HepG2 (cell line): Measurements from ENCODE around the gene IL18R1. TPM values are rescaled to one million over a fixed set of nuclear protein-coding genes. Genes with fewer than 3 reads are reported as not detected.
A peak's percentile ranks its signal among the peaks of the same experiment; 100 is the strongest.

Source experiments
- ATAC-seq: fragments of 200-7000 bp; cut with Tn5 transposase; 3 replicates; pipeline ENCODE4 v1.9.1; 2020; ENCODE audit warnings: mild to moderate bottlenecking, moderate library complexity
- BruUV-seq: library from RNA; stranded (reverse); fragments of 400-500 nt; replicated peaks from 2 replicates; lab custom pipeline; 2021; lab: Mats Ljungman, UMichigan
- CTCF ChIA-PET: fragments of 300-600 bp; formaldehyde crosslinking; extraction: SDS; loops from one replicate; lab custom pipeline; 2021; ENCODE audit warnings: low total read pairs, inconsistent platforms, low intra/inter-chr PET ratio; lab: Yijun Ruan, JAX
- POLR2A ChIA-PET: fragments of 350-600 bp; sonication (Branson Sonifier 250); formaldehyde crosslinking; loops from one replicate; lab custom pipeline; 2020; ENCODE audit warnings: antibody characterized with exemption, inconsistent platforms; lab: Yijun Ruan, JAX
- DNase-seq: peaks from one replicate; pipeline ENCODE4 v3.0.0-alpha.2; 2015; ENCODE audit warnings: low spot score
- FAIRE-seq: peaks from 3 replicates; lab custom pipeline; 2011; peaks lifted over from hg19 to GRCh38; lab: Jason Lieb, UNC
- H2AFZ ChIP-seq: one replicate; pipeline ENCODE4 v1.6.1; 2011; ENCODE audit warnings: low read length, inconsistent platforms
- H3K27ac ChIP-seq: fragments of 300-600 bp; 3 replicates; pipeline ENCODE4 v1.8.0; 2011; ENCODE audit warnings: mixed run types, mild to moderate bottlenecking, mixed read lengths, low read length, inconsistent platforms; ENCODE audit not compliant: insufficient read depth; ENCODE audit errors: extremely low read length
- H3K27me3 ChIP-seq, 2 experiments: fragments of 200-600 bp in 1 of 2; 2 replicates in 1 of 2; 3 replicates in 1 of 2; pipeline versions ENCODE4 v1.6.0 to v1.8.0; 2011; ENCODE audit warnings: low read length in 2 of 2, mild to moderate bottlenecking in 2 of 2, moderate library complexity in 2 of 2, inconsistent platforms in 1 of 2; ENCODE audit not compliant: insufficient read depth in 2 of 2, control insufficient read depth in 1 of 2
- H3K36me3 ChIP-seq, 2 experiments: fragments of 200-600 bp in 1 of 2; replicated peaks in 1 of 2; 2 replicates in 1 of 2; 3 replicates in 1 of 2; pipeline versions ENCODE4 v1.5.1 to v1.8.0; 2011; ENCODE audit warnings: low read length in 2 of 2, inconsistent platforms in 1 of 2; ENCODE audit not compliant: insufficient read depth in 2 of 2, control insufficient read depth in 1 of 2
- H3K4me1 ChIP-seq: 2 replicates; pipeline ENCODE4 v1.5.1; 2012; ENCODE audit warnings: low read length, inconsistent platforms; ENCODE audit not compliant: insufficient read depth
- H3K4me2 ChIP-seq: 2 replicates; pipeline ENCODE4 v1.6.0; 2011; ENCODE audit warnings: low read depth, low read length, inconsistent platforms
- H3K4me3 ChIP-seq, 3 experiments: fragments of 200-600 bp in 1 of 3; sonication (generic), shearing (Covaris generic) in 1 of 3; replicated peaks in 1 of 3; 2 replicates each; pipeline ENCODE4 v1.5.1; 2011 to 2016; ENCODE audit warnings: low read length in 3 of 3, inconsistent platforms in 2 of 3, low read depth in 2 of 3, mild to moderate bottlenecking in 2 of 3, control low read depth in 1 of 3, mixed read lengths in 1 of 3; ENCODE audit not compliant: insufficient read depth in 1 of 3
- H3K79me2 ChIP-seq: one replicate; pipeline ENCODE4 v1.6.1; 2011; ENCODE audit warnings: low read length, inconsistent platforms; ENCODE audit not compliant: insufficient read depth
- H3K9ac ChIP-seq: 2 replicates; pipeline ENCODE4 v1.6.0; 2011; ENCODE audit warnings: mild to moderate bottlenecking, low read depth, low read length, inconsistent platforms; ENCODE audit not compliant: insufficient read depth
- H3K9me3 ChIP-seq: 2 replicates; pipeline ENCODE4 v1.5.1; 2012; ENCODE audit warnings: mild to moderate bottlenecking, low read length
- H4K20me1 ChIP-seq: 2 replicates; pipeline ENCODE4 v1.6.0; 2011; ENCODE audit warnings: inconsistent platforms, mild to moderate bottlenecking, low read length, moderate library complexity; ENCODE audit not compliant: insufficient read depth
- FOXA1 ChIP-seq, 2 experiments: fragments of 450-650 bp in 1 of 2; sonication (generic) in 1 of 2; formaldehyde crosslinking in 1 of 2; IDR thresholded peaks; 2 replicates each; pipeline versions ENCODE4 v1.4.0 to v1.6.1; 2016 to 2020; ENCODE audit warnings: missing genetic modification reagents in 1 of 2
- MAFF ChIP-seq: IDR thresholded peaks from 2 replicates; pipeline ENCODE4 v1.6.1; 2011; ENCODE audit warnings: low read depth, low read length, improper control_type of control experiment
- MAFK ChIP-seq, 2 experiments: IDR thresholded peaks in 1 of 2; conservative IDR thresholded peaks in 1 of 2; 2 replicates each; pipeline ENCODE4 v1.6.1; 2011; ENCODE audit warnings: improper control_type of control experiment in 2 of 2, low read length in 2 of 2
- NFIB ChIP-seq: sonication (generic); formaldehyde crosslinking; IDR thresholded peaks from 2 replicates; pipeline ENCODE4 v1.9.0; 2021; ENCODE audit warnings: missing genetic modification reagents, mild to moderate bottlenecking, borderline replicate concordance
- ZFP36 ChIP-seq: fragments of 150-350 bp; IDR thresholded peaks from 2 replicates; pipeline ENCODE4 v1.6.1; 2018; ENCODE audit warnings: borderline replicate concordance, low read length, low read depth; ENCODE audit not compliant: partially characterized antibody
- WGBS: methylation state at CpG from one replicate; pipeline ENCODE4 v1.1.6; 2017; ENCODE audit warnings: low lambda C conversion rate; 5-methylcytosine and 5-hydroxymethylcytosine counted together
- in situ Hi-C: cut with HindIII; loops from 2 replicates; pipeline ENCODE4 v1.10.0; 2017; ENCODE audit warnings: low pct_unique_long_range_greater_than_20kb; ENCODE audit not compliant: extremely low pct_ligation_motif_present
- intact Hi-C: fragments of 100-400 bp; cut with micrococcal nuclease; formaldehyde crosslinking; loops from one replicate; pipeline ENCODE4 v1.10.0; 2022; ENCODE audit not compliant: unreplicated experiment
- polyA plus RNA-seq, 8 experiments: library from polyadenylated mRNA; depleted of rRNA in 3 of 8; stranded (reverse) in 7 of 8; unstranded in 1 of 8; fragments of >200 nt; fragmentation: Illumina TruSeq in 4 of 8; extraction: Trizol in 4 of 8; gene quantifications; 2 replicates each; pipeline versions ENCODE4 v1.2.1 to v1.2.3, GENCODE V29; 2011 to 2016; ENCODE audit warnings: low read depth in 4 of 8, missing spikeins in 1 of 8, mixed read lengths in 1 of 8; ENCODE audit not compliant: insufficient read depth in 1 of 8
- total RNA-seq, 5 experiments: library from RNA; depleted of rRNA; stranded (reverse); fragments of >200 nt; fragmentation: Illumina TruSeq; extraction: Trizol; gene quantifications; 2 replicates each; pipeline ENCODE4 v1.2.3, GENCODE V29; 2016; ENCODE audit warnings: low read depth in 1 of 5

Gene IL18R1
- total and polyA plus RNA-seq, 2 of the 13 experiments (the other 11 are each of a cell fraction or from before 2014, with no cell fraction given) = 0.01 to 0.04 TPM

DNA sequence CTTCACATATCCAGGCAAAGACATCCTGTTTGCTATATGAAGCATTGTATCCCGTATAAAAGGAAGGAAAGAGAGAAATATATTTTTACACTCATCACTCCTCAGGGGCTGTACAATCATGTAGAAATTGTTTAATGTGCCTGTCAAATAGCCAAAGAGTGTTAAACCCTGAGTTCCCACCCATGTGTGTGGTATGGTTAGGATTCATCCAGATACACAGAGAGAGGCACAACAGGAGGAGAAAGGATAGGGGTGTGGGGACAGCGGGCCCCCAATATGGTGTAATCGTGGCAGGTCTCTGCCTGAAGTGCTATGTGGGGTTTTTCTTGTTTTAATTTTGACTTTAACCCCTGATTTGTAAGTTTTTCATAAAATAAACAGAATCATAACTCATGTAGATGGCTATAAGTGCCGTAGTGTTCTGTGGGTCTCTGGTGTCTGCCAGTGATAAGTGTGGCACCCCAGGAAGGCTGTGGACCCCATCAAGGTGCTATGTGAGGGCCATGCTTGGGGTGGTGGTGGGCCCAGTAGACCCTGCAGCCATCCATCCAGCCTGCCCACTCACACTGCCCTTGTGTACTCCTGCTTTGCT, 10.2 kb upstream of the IL18R1 start:
- H3K9me3 ChIP-seq = no peaks in the 10 kb centered on the region
- FAIRE-seq = no peak
- H2AFZ ChIP-seq = no peak overlapping the region
- no peak for ATAC-seq
- H3K9ac ChIP-seq = no peak overlapping the region
- no peak overlapping the region for H3K4me3 ChIP-seq
- H4K20me1 ChIP-seq = no peaks in the 10 kb centered on the region
- in situ Hi-C loops = no loop called here
- no peak overlapping the region for H3K27ac ChIP-seq
- no TSS peak for BruUV-seq
- no peak overlapping the region for H3K4me2 ChIP-seq
- H3K36me3 ChIP-seq = no peaks in the 10 kb centered on the region
- POLR2A ChIA-PET = no interaction called here
- no peaks in the 10 kb centered on the region for H3K4me1 ChIP-seq
- WGBS = 28% methylated on average over 4 of the region's 4 CpGs
- H3K27me3 ChIP-seq = peaks cover 1 to 16% of the 10 kb centered on the region in 2 experiments; a peak in 2 of 5 replicates
- DNase-seq = no peak
- no peak for TF ChIP-seq ZFP36
- TF ChIP-seq, all 625 proteins: peak for 0
- no peaks in the 10 kb centered on the region for H3K79me2 ChIP-seq
- intact Hi-C loops = no loop called here
- CTCF ChIA-PET = no interaction called here

DNA sequence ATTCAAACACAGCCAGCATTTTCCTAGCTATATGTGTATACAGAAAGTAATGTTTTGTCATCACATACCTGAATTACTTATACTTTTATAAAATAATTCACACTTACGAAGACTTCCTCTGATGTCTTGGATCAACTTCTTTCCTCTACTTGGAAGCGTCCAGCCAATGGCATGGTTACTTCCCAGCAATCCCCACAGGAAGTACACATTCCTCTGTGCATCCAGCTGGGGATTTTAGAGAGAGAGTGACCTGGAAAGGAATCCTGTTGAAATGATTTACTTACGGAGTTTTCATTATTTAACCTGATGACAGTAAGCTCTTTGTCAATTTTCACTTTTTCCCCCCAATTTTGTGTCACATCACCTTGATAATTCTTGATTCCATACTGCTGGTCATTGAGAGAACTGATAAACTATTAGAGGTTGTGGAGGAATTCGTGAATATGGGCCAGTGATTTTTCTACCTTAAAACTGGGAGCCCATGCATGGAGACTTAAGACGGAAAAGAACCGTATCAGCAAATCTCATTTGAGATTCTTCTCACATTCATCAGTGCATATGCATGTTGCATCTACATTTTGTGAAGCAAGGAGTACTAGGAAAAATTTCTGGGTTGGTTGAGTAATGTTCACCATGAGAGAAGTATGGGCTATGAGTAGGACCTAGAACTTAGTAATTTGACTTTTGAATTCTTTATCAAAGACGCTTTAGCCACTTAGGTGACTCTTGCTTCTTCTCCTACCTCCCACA, 9.0 kb upstream of the IL18R1 start:
- Histone ChIP-seq H3K4me3 (no peak overlapping the region), H3K9me3 (no peaks in the 10 kb centered on the region), H2AFZ (no peak overlapping the region), H3K4me2 (no peak overlapping the region), H3K36me3 (no peaks in the 10 kb centered on the region), H3K4me1 (no peaks in the 10 kb centered on the region), H3K27ac (no peak overlapping the region), H4K20me1 (no peaks in the 10 kb centered on the region), H3K9ac (no peak overlapping the region), H3K79me2 (no peaks in the 10 kb centered on the region), H3K27me3 (peaks cover 1 to 14% of the 10 kb centered on the region in 2 experiments; a peak in 2 of 5 replicates)
- CTCF ChIA-PET = no interaction called here
- ATAC-seq (no peak), FAIRE-seq (no peak), DNase-seq (no peak)
- intact Hi-C loops (no loop called here), in situ Hi-C loops (no loop called here)
- POLR2A ChIA-PET = no interaction called here
- TF ChIP-seq MAFF = peak; percentile 87
- no peak for TF ChIP-seq NFIB (CRISPR knock-in tag)
- peak; percentile 88 to 93 for TF ChIP-seq MAFK (conservative IDR thresholded peaks at IDR 0.05 in 1 of 2, IDR thresholded peaks at IDR 0.05 in 1 of 2; ENCODE audit: low read length in 2 of 2)
- no peak for TF ChIP-seq FOXA1 (IDR thresholded peaks at IDR 0.05)
- no peak for TF ChIP-seq FOXA1 (CRISPR knock-in tag; IDR thresholded peaks at IDR 0.05)
- BruUV-seq = no TSS peak
- WGBS = 38% methylated on average over 7 of the region's 7 CpGs
